ENCODE measurements around the gene INTS2.
"Not testable (repeated sequence)": the region's sequence is repeated elsewhere in the genome, so short reads cannot be mapped to it uniquely, and the experiment has no call there.

The INTS2 gene

DNA sequence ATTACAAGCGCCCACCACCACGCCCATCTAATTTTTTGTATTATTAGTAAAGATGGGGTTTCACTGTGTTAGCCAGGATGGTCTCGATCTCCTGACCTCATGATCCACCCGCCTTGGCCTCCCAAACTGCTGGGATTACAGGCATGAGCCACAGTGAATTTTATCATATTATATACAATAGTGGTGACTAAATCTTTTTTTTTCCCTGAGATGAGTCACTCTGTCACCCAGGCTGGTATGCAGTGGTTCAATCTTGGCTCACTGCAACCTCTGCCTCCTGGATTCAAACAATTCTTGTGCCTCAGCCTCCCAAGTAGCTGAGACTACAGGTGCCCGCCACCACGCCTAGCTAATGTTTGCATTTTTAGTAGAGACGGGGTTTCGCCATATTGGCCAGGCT lies 41.9 kb downstream of the INTS2 start:
- not testable (repeated sequence) for DNase-seq

DNA sequence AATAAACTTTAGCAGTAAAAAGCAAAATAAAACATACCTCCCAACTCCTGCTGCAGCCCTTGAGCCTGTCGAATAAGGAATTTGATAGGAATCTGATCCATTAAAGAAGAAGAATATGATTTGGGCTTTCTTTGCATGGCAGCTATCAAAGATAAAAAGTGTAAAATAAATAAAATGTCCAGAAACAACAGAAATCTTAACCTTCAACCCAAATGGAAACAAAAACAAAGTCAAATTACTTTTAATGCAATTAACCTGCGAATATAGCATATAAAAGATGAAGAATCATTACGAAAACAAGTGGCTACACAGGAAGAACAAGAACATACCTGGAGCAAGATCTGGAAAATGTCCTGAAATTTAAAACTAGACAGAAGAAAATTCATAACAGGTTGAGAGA lies 42.9 kb downstream of the INTS2 start:
- DNase-seq: no peak

DNA sequence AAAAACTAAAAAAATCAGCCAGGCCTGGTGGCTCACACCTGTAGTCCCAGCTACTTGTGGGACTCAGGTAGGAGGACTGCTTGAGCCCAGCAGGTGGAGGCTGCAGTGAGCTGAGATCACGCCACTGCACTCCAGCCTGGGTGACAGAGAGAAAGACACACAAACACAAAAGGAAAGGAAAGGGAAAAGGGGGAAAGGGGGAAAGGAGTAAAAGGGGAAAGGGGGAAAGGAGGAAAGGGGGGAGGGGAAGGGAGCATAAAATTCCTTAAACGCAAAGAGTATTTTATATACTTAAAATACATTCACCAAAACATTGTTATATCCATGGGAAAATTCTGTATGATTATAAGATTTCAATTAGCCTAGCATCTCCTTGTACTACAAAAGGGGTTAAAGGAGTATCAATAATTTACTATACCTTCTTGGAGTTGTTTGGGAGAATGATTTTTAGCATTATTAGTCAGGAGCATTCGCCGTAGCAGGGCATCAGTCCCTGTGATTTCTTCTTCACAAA lies 47.1 kb downstream of the INTS2 start:
- no peak for DNase-seq

DNA sequence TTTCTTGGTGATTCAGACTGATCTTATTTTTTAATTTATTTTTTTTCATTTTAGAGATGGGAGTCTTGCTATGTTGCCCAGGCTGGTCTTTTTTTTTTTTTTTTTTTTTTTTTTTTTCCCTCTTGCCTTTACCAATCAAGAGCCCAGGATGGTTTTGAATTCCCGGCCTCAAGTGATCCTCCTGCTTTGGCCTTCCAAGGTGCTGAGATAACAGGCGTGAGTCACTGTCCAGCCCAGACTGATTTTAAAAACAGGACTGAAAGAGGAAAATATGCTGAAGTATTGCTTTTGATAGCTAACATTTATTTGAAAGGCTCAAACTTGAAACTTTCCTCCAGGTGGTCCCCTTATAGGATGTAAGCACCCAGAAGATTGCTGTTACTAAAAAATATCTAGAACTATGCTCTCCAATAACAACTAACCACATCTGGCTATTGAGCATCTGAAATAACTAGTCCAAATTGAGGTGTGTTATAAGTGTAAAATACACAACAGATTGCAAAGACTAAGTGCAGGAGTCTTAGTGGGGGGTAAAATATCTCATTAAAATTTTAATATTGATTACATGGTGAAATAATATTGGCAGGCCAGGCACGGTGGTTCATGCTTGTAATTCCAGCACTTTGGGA lies 48.7 kb downstream of the INTS2 start:
- DNase-seq: no peak

DNA sequence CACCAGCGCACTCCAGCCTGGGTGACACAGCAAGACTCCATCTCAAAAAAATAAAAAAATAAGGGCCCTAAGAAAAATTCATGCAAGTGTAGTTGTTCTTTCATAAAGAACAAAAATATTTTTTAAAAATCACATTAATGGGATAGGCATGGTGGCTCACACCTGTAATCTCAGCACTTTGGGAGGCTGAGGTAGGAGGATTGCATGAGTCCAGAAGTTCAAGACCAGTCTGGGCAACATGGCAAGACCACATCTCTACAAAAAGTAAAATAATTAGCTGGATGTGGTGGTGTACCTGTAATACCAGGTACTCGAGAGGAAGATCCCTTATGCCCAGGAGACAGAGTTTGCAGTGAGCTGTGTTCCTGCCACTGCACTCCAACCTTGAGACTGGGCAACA lies 49.3 kb downstream of the INTS2 start:
- DNase-seq: no peak

DNA sequence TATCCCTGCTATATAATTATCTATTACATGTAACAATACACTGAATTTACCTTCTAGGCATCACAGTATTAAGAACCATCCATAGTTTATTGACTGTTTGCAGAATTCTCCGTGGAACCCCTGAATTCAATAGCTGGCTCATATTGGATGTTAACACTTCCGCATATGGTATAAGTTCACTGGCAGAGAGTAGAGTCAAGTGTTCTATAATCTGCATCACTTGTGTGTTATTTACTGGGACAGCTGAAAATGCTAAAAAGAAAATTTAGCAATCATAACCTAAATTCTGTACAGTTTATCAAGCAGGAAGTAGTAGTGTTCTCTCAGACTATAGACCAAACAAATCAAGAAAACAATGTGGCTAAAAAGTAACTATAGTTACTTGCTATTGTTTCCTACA lies 49.9 kb downstream of the INTS2 start:
- DNase-seq: no peak

DNA sequence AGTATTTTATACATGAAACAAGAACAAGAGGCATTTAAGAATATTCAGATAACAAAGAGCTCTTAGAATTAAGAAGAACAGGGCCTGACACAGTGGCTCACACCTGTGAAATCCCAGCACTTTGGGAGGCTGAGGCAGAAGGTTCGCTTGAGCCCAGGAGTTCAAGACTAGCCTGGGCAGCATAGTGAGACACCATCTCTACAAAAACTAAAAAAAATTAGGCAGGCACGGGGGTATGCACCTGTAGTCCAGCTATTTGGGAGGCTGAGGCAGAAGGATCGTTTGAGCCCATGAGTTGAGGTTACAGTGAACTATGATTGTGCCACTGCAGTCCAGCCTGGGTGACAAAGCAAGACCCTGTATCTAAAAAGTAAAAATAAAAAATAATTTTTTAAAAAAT lies 52.0 kb downstream of the INTS2 start:
- no peak for DNase-seq

DNA sequence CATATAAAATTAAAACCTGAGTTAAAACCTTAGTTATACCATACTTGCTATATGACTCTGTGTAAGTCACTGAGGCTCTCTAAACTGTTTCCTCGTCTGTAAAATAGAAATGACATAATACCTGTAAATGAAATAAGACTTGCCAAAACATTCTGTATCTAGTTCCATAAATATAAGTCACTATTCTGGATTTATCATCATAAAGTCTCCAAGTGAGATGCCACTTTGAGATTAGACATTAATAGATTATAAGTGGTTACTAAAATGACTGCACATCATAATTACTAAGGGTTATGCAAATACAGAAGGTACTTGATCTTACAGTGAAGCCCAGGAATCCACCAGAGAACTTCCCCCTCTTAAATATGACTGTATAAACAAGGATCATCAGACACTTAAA lies 52.5 kb downstream of the INTS2 start:
- DNase-seq: no peak

DNA sequence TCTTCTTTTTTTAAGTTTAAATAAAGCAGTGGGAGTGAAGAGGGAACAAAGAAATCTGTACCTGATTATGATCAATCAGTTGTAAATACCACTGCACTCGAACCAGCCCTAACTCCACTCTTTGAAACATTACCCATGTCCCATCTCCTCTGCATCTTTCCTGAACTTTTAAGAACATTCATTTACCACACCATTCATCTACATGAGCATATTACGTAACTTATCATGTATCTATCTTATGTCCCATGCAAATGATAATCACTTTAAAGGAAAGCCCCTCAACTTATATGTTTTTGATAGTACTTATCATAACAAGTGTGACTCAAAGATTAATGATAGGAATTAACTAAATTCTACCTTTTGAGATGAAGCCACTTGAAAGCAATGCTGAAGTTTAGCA lies 53.7 kb downstream of the INTS2 start:
- DNase-seq: no peak

DNA sequence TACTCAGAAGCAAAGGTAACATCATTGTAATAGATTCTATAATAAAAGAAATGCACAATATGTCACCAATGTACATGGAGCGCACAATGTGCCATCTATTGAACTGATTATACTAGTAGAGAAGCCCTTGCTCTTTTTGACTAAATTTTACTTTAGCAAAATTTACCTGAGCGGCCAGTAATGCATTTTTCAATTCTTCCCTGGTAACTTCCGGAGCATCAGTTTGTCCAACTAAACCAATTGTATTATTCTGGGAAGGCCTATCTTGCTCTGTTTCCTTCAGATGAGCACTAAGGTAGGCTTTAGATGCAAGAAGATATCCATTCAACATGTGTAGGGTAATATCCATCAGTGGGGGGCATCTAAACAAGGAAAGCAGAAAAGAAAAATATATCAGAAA lies 55.7 kb downstream of the INTS2 start:
- no peak for DNase-seq

DNA sequence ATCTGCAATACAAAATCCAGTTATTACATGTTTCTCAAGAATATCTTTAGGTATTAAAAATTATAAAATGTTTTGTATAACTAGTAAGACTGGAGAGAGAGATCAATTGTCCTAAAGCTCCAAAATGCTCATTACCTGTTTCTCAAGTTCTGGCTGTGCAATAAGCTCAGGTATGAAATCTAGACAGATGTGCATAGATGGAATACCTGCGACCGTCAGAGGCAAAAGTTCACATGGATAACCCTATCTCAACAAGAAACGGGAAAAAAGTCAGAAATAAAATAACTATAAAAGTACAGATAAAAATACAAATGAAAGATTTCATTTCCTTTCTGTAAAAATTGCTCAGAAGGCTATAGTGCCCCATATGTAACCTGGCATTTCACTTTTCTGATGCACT lies 58.6 kb downstream of the INTS2 start:
- no peak for DNase-seq

DNA sequence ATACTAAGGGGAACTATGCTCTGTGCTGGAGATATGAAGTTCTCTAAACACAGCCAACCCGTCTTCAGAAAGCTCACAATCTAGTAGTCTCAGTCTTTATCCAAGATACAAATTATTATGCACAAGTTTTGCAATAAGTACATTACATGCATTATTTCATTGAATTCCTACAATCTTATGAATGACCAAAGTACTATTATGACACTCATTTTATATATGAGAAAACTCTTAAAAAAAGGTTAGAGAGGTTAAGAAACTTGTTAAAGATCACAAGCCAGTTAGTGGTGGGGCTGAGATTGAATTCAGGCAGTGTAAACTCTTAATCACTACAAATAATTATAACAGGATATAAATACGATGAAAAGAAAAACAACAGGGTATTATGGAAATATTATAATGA lies 59.7 kb downstream of the INTS2 start:
- DNase-seq: no peak

DNA sequence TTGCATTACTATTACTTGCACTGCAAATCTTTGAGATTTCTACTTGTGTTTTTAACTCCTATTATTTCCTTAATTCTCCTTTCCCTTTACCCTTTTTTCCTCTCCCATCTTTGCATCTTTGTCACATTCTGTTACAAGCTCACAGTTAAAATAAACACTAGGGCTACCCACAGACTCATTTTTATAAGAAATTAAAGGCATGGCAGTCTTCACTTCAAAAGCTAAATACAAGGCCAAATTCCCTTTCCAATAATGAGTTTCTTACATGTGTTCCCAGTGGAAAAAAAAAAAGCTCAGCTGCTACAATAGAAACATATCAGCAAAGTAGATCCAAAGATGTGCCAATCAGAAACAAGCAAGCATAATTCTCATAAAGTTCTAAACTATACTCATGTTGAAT lies 60.7 kb downstream of the INTS2 start:
- no peak for DNase-seq

DNA sequence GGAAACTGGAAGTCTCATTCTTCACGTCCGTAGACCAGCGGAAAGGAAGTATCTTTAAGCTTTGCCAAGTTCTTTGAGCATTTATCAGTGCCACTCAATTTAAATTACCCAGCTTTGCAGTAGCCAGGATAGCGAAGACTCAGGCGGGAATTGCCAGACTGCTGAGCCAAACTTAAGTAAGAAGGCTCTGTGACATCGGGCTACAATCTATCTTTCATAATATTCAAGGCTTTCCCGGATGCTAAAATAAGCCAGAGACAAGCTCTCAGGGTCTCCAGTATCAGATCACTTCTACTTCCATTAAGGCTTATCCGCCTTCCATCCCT lies 64.0 kb downstream of the INTS2 start:
- no peak for DNase-seq

DNA sequence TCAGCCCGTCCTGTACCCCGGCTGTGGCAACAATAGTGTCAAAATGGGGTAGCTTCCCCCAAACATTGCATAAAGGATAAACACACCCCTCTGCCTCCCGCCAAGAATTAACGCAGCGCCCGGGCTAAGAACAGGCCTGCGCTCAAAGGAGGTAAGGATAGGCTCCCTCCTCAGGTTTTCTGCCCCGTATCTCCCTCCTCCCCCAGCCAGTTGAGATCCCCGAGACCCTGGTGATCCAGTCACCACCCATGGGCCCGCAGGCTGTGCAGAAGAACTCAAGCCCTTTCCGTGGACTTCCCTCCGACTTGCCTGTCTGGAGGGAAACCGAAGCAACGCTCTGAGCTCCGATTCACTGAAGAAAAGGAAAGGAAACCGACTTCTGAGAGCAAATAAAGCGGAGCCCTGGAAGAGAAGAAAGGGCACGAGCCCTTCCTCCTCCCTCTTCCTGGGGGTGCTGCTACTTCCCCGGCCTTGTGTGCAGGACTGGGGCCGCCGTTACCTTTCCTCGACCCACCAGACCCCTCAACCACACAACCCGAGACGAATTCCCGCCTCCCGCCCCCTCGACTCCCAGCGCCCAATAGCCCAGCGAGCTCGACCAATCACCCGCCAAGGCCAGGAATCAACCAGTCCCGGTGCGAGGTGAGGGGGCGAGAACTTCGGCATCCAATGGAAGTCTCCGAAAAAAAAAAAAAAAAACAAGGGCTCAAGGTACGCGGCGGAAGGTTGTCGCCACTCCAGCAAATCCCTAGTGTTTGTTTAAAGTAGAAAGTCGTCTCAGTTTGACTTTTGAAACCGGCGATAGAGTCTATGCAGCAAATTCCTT lies 64.6 kb downstream of the INTS2 start, which contains the start of gene BRIP1:
BRIP1 (minus strand) TSS at position 554 of the 826 bp plus-strand sequence. CDS start 1,989 bp downstream, outside the sequence.
- peak; percentile 68 for DNase-seq

DNA sequence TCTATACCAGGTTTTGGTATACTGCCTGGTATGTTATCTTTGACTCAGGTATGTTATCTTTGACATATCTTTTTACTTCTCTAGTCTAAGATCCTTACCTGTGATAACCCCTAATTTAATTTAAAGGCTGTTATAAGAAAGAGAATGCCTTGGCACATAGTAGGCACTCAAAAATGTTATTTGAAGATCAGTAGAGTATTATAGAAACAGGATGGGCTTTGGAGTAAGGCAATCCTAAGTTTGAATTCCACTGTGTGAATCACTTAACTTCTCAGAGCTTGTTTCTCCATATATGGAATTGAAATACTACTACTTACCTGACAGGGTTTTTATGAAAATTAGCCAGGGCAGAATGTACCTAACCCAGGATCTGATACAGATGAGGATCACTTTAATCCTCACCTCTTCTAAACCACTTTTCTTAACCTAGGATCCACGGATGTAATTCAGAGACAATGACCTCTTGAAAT lies 65.6 kb downstream of the INTS2 start:
- DNase-seq: no peak

DNA sequence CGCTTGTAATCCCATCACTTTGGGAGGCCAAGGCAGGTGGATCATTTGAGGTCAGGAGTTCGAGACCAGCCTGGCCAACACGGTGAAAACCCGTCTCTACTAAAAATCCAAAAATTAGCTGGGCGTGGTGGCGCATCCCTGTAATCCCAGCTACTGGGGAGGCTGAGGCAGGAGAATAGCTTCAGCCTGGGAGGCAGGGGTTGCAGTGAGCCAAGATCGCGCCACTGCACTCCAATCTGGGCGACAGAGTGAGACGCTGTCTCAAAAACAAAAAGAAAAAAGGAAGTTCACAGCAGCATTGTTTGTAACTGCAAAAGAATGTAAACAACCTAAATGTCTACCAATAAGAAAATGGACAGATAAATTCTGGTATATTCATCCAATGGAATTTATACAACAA lies 67.4 kb downstream of the INTS2 start:
- DNase-seq: not testable (repeated sequence)

DNA sequence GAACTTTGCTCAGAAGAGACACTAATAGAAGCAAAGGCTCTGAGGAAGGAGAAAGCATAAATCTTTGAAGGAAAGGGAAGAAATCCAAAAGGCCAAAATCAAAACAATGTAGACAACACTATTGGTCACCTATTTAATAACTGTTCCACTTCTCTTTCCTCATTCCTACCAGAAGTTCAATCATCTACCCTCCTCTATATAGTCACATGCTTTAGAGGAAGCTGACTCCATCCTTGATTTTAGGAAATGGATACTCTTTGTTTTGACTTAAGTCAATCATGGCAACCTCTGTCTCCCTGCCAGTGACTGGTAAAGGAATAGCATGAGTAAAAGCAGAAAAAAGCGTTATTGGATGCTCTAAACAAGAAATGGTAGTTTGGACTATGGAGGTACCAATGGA lies 71.7 kb downstream of the INTS2 start:
- DNase-seq: no peak

DNA sequence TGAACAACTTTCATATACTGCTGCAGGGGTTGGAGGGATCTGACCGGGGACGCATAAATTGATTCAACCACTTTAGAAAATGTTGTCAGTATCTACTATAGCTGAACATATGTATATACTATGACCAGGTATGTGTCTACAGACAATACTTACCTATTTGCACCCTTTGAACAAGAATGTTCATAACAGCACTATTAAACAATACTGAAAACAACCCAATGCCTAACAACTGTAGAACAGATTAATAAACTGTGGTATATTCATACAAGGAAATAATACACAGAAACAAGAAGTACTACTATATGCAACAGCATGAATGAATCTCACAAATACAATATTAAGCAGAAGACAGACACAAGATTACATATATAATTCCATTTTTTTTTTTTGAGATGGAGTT lies 74.9 kb downstream of the INTS2 start:
- no peak for DNase-seq

DNA sequence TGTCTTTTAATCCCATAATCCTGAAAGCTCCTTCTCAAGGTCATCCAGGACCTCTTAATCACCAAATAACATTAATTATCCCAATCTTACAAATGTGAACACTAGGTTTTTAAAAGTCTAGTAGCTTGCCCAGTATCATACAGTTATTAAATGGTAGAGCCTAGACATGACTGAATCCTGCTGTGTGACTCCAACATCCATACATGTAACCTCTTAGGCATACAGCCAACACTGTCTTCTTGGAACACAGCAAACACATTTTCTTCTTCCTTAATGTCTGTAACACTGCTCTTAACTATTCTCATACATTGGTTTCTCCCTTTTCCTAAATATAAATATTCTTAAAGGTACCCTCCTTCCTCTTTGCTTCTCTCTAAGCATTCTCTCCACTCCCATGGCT lies 78.1 kb downstream of the INTS2 start:
- DNase-seq: no peak

DNA sequence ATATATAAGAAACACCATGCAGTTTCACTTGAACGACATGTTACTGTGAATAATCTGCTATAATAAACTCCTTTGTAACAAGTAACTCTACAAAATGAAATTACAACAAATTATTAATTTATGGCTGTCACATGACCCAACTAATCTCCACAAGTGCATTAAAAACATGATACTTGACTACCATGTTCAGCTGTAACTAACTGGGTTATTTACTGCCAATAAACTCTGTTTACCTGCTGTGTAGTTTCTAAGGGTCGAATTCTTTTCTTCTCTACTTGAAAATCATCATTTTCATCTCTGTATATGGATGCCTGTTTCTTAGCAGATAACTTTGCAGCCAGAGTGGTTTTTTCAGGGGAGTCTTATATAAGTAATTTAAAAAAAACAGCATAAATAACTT lies 78.9 kb downstream of the INTS2 start:
- no peak for DNase-seq

DNA sequence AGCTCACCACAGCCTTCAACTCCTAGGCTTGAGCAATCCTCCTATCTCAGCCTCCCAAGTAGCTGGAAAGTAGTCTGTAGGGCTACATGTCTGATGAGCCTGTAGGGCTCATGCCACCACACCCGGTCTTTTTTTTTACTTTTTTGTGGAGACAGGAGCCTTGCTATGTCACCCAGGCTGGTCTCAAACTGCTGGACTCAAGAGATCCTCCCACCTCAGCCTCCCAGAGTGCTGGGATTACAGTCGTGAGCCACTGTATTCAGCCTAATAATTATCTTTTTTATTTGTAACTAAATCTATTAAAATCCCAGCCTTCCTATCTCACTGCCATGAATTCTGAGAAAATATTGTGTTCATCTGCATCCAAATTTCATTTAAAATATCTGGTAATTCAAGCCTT lies 79.5 kb downstream of the INTS2 start:
- DNase-seq: no peak

DNA sequence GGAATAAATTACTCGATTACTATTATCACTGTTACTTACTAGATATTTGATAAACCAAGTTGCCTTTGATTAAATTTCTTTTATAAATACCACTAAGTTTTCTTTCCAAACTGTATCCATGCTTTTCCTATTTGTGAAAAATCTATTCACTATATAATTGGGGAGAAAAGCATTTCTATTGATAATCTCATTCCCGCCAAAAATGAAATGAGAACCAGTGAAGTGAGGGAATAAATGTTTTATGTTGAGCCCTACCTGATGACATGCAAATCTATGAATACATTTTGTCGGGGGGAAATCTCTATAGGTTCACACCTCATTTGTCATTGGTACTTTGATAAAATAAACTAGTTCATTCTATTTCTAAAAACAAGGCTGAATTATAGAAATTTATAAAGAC lies 80.1 kb downstream of the INTS2 start:
- DNase-seq: no peak

DNA sequence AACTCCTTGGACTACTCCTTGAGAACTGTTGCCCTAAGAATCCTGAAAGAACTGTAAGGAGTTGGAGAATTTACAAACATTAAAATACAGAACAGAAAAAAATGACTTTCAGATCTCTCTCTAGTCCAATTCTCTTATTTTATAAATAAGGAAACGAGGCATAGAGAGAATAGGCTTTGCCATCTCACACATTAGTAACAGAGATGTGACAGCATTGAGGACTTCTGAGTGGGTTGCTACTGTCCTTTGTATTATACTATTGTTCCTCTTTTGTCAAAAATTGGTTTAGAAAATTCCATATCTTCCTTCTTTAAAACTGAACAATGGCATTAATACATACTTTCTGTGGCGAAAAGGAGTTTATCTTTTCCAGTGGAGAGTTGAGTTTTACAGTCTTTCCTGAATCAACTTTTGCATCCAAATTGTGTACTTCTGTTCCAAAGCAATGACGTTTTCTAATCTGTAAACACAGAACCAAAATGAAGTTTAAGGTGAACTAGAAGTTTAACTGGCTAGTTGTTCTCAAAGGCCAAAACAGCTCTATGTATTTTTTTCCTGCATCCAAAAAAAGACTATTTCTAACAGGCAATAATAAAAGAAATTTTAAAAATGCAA lies 80.9 kb downstream of the INTS2 start:
- DNase-seq: no peak

Data from NCI-H524 treated with DMSO at 0.1 percent for 48 hours (cell line).